Activated CD4-positive, alpha-beta T cell treated with anti-CD3 and anti-CD28 coated beads, Interleukin-2, amount 50 U/mL, for 16 hours (primary cell): ENCODE data around the gene PRR5.
"Not testable (repeated sequence)": the region's sequence is repeated elsewhere in the genome, so short reads cannot be mapped to it uniquely, and the experiment has no call there.

Experiments used
- DNase-seq: peaks from one replicate; pipeline ENCODE4 v3.0.0-alpha.2; 2020

The PRR5 gene

GRCh38 chr22:44736581-44737405 lies 34.8 kb downstream of the PRR5 start:
- no peak for DNase-seq

GRCh38 chr22:44737406-44738346 lies 35.7 kb downstream of the PRR5 start:
- DNase-seq = no peak

GRCh38 chr22:44738347-44738715 lies 36.3 kb downstream of the PRR5 start:
- no peak for DNase-seq

GRCh38 chr22:44739024-44739423 lies 37.0 kb downstream of the PRR5 start:
- DNase-seq = no peak

GRCh38 chr22:44739666-44740065 lies 37.7 kb downstream of the PRR5 start:
- DNase-seq = not testable (repeated sequence)

GRCh38 chr22:44740307-44740706 lies 38.3 kb downstream of the PRR5 start:
- no peak for DNase-seq

GRCh38 chr22:44741929-44742328 lies 39.9 kb downstream of the PRR5 start:
- DNase-seq = no peak

- DNase-seq = no peak
Observed at GRCh38 chr22:44743247-44743646, 41.2 kb downstream of the PRR5 start.

- no peak for DNase-seq
Observed at GRCh38 chr22:44743804-44744211, 41.8 kb downstream of the PRR5 start.

- no peak for DNase-seq
Observed at GRCh38 chr22:44745853-44746789, 44.1 kb downstream of the PRR5 start.

- not testable (repeated sequence) for DNase-seq
Observed at GRCh38 chr22:44747784-44748127, 45.8 kb downstream of the PRR5 start.

- no peak for DNase-seq
Observed at GRCh38 chr22:44748524-44748923, 46.5 kb downstream of the PRR5 start.

- no peak for DNase-seq
Observed at GRCh38 chr22:44750481-44750880, 48.5 kb downstream of the PRR5 start.

GRCh38 chr22:44752285-44753188 lies 50.5 kb downstream of the PRR5 start, which contains the start of gene ARHGAP8:
ARHGAP8 (plus strand) TSS chr22:44752575; CDS start chr22:44786528, 33,953 bp downstream.
- DNase-seq = no peak

GRCh38 chr22:44753189-44754042 lies 51.4 kb downstream of the PRR5 start:
- no peak for DNase-seq

GRCh38 chr22:44754998-44755397 lies 53.0 kb downstream of the PRR5 start:
- no peak for DNase-seq

- DNase-seq = no peak
Observed at GRCh38 chr22:44755417-44755816, 53.4 kb downstream of the PRR5 start.

GRCh38 chr22:44755956-44756361 lies 54.0 kb downstream of the PRR5 start:
- DNase-seq = no peak

- no peak for DNase-seq
Observed at GRCh38 chr22:44758344-44758973, 56.5 kb downstream of the PRR5 start.

GRCh38 chr22:44759001-44759400 lies 57.0 kb downstream of the PRR5 start:
- no peak for DNase-seq
